Thyroid gland (tissue), 4 donors: Measurements from ENCODE around the gene TMED4. TPM values are rescaled to one million over a fixed set of nuclear protein-coding genes. Genes with fewer than 3 reads are reported as not detected.

Source experiments
- DNase-seq, 2 donors: peaks; one replicate each; pipeline ENCODE4 v3.0.0-alpha.2; 2019
- H3K27ac ChIP-seq, 3 donors: fragments of 200-600 bp; sonication (generic); 1 replicate in 2 of 3; 2 replicates in 1 of 3; pipeline ENCODE4 v1.5.1; 2016 to 2019; ENCODE audit warnings: mild to moderate bottlenecking in 1 of 3, moderate library complexity in 1 of 3
- H3K27me3 ChIP-seq: fragments of 200-600 bp; sonication (generic); one replicate; pipeline ENCODE4 v1.5.1; 2019
- H3K36me3 ChIP-seq, 2 donors: fragments of 200-600 bp; sonication (generic); one replicate each; pipeline ENCODE4 v1.5.1; 2016 to 2019
- H3K4me1 ChIP-seq, 2 donors: fragments of 200-600 bp; sonication (generic); one replicate each; pipeline ENCODE4 v1.5.1; 2017 to 2019
- H3K4me3 ChIP-seq, 3 donors: fragments of 200-600 bp; sonication (generic); replicated peaks in 1 of 3; 1 replicate in 2 of 3; 2 replicates in 1 of 3; pipeline ENCODE4 v1.5.1; 2016; ENCODE audit warnings: mild to moderate bottlenecking in 1 of 3
- H3K9me3 ChIP-seq: fragments of 200-600 bp; sonication (generic); one replicate; pipeline ENCODE4 v1.5.1; 2017
- POLR2A ChIP-seq, 2 donors: fragments of 450-650 bp; IDR thresholded peaks; one replicate each; pipeline ENCODE4 v1.6.1; 2017; ENCODE audit warnings: antibody characterized with exemption in 2 of 2, mild to moderate bottlenecking in 2 of 2, moderate library complexity in 1 of 2
- WGBS, 2 donors: methylation state at CpG; one replicate each; pipeline ENCODE4 v1.1.5; 2017; 5-methylcytosine and 5-hydroxymethylcytosine counted together
- intact Hi-C: fragments of 100-400 bp; cut with DNase I; formaldehyde crosslinking; loops from one replicate; pipeline ENCODE4 v1.15.1; 2023
- total RNA-seq, 4 donors: library from RNA; depleted of rRNA; stranded (reverse); fragments of >200 nt; gene quantifications; one replicate each; pipeline ENCODE4 v1.2.3, GENCODE V29; 2016
- TF ChIP-seq, protein P1 (sequence below), 6 experiments: fragments of 200-600 bp in 3 of 6; fragments of 450-650 bp in 3 of 6; sonication (generic) in 3 of 6; IDR thresholded peaks; one replicate each; pipeline ENCODE4 v1.5.1; 2016 to 2019; ENCODE audit warnings: antibody characterized with exemption in 6 of 6, mild to moderate bottlenecking in 2 of 6, inconsistent platforms in 1 of 6, moderate library complexity in 1 of 6

The TMED4 gene
- total RNA-seq, result 100 to 1,000 TPM; 240 to 522 (median 435) TPM

DNA sequence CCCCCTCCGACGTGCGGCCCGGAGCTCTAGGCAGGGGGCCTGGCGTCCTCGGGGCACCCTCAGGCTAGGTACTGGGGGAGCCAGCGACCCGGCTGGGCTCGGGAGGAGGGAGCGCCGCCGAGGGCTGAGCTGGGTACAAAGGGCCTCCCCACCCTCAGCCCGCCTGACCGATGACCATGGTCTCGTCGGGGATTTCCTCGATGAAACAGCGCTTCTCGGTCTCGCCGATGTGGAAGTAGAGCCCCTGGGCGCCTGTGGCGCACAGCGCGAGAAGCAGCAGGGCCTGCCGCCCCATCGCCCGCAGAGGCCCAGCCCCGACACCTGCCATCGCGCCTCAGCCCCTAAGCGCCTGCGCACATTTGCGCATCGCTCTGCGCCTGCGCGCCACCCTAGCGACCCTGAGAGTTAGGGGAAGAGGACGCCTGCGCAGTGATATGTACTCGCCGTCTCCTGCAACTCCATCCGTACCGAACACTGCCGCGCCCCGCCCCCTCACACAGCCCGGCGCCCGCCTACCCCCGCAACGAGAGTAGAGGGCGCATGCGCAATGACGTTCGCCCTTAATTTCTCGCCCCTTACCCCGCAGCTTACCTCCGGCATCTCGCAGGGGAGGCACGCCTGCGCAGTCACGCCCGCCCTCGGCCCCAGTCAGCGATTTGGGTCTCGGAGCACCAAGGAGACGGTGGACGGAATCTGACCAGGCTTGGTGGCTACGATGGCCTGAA, at the start of gene TMED4:
Gene TMED4, minus strand, starts transcription at position 353 of the 725 bp plus-strand sequence. Its CDS starts 25 bp downstream, at position 328.
- 1% methylated on average over 12 to 22 of the region's 71 CpGs for WGBS, 2 donors
- Histone ChIP-seq H3K4me3 (peak within 1 kb of the TSS; percentile 67 to 97 (median 82)), H3K4me1 (peaks cover 8 to 34% of the 10 kb centered on the region in 2 donors), H3K27ac (peak within 1 kb of the TSS; percentile 94 to 98 (median 98)), H3K27me3 (no peaks in the 10 kb centered on the region), H3K36me3 (peaks cover 16 to 21% of the 10 kb centered on the region in 2 donors), H3K9me3 (no peaks in the 10 kb centered on the region)
- DNase-seq, result peak; percentile 100
- TF ChIP-seq, protein P1, sequence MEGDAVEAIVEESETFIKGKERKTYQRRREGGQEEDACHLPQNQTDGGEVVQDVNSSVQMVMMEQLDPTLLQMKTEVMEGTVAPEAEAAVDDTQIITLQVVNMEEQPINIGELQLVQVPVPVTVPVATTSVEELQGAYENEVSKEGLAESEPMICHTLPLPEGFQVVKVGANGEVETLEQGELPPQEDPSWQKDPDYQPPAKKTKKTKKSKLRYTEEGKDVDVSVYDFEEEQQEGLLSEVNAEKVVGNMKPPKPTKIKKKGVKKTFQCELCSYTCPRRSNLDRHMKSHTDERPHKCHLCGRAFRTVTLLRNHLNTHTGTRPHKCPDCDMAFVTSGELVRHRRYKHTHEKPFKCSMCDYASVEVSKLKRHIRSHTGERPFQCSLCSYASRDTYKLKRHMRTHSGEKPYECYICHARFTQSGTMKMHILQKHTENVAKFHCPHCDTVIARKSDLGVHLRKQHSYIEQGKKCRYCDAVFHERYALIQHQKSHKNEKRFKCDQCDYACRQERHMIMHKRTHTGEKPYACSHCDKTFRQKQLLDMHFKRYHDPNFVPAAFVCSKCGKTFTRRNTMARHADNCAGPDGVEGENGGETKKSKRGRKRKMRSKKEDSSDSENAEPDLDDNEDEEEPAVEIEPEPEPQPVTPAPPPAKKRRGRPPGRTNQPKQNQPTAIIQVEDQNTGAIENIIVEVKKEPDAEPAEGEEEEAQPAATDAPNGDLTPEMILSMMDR (IDR thresholded peaks at IDR 0.05), result no peak
- peak; percentile 71 to 96 for TF ChIP-seq POLR2A (IDR thresholded peaks at IDR 0.05)
- intact Hi-C loops, result no loop called here

- 67 to 70% methylated on average over 6 of the region's 6 CpGs for WGBS, 2 donors
Observed at GRCh38 chr7:44631458-44632115, 49.6 kb upstream of the TMED4 start.

GRCh38 chr7:44630792-44631457, 48.9 kb upstream of the TMED4 start:
- 81 to 85% methylated on average over 8 to 11 of the region's 11 CpGs for WGBS, 2 donors
- H3K4me3 ChIP-seq, result no peak overlapping the region
- peaks cover 0 to 7% of the 10 kb centered on the region in 2 donors for H3K36me3 ChIP-seq
- peaks cover 37 to 44% of the 10 kb centered on the region in 2 donors for H3K4me1 ChIP-seq
- no peaks in the 10 kb centered on the region for H3K9me3 ChIP-seq
- DNase-seq, result no peak
- intact Hi-C loops, result no loop called here
- H3K27ac ChIP-seq, result peak overlapping the region; percentile 19 to 90 (median 27)
- no peaks in the 10 kb centered on the region for H3K27me3 ChIP-seq
- TF ChIP-seq, protein P1 (IDR thresholded peaks at IDR 0.05), result no peak
- no peak for TF ChIP-seq POLR2A (IDR thresholded peaks at IDR 0.05)

More at GRCh38 chr7:44631458-44632115, 49.6 kb upstream of the TMED4 start:
- no peaks in the 10 kb centered on the region for H3K9me3 ChIP-seq
- H3K27ac ChIP-seq, result peak overlapping the region; percentile 27 to 90 (median 89)
- no peak for TF ChIP-seq POLR2A (IDR thresholded peaks at IDR 0.05)
- no peaks in the 10 kb centered on the region for H3K27me3 ChIP-seq
- peaks cover 43 to 50% of the 10 kb centered on the region in 2 donors for H3K4me1 ChIP-seq
- intact Hi-C loops, result no loop called here
- no peak overlapping the region for H3K4me3 ChIP-seq
- DNase-seq, result no peak
- H3K36me3 ChIP-seq, result peaks cover 0 to 4% of the 10 kb centered on the region in 2 donors

DNA sequence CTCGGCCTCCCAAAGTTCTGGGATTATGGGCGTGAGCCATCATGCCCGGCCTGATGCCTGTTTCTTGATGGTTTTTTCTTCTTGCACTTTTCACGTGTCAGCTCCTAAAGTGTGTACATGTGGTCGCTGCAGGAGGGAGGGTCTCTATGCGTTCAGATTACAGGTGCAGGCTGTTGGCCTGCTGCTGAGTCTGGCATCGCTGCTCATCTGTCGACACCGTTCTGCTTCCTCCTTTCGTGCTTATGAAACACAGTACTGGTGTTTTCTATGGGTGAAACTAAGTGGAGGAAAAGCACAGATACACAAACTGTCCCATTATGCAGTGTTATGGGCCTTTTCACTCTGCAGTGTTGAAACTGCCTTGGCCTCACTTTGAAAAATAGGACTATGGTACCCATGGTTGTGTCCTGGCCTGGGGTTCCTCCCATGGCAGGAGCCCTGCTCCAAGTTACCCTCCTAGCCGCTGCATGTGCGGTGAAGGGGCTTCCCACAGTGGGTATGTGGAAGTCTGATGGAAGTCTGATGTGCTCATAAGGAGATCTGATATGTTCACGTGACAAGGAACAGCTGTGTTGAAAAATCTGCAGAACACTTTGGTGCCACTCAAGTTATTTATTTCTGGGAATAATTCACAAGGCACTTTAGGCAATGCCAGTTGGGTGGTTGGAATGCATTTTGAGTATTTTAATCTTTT, 47.9 kb upstream of the TMED4 start:
- no peak overlapping the region for H3K4me3 ChIP-seq
- 84 to 97% methylated on average over 13 of the region's 13 CpGs for whole genome bisulfite sequencing, 2 donors
- TF ChIP-seq, protein P1 (IDR thresholded peaks at IDR 0.05), result no peak
- TF ChIP-seq POLR2A (IDR thresholded peaks at IDR 0.05), result no peak
- no peaks in the 10 kb centered on the region for H3K9me3 ChIP-seq
- peak overlapping the region in 1 of 3 donors; percentile 19 for H3K27ac ChIP-seq
- peaks cover 7% of the 10 kb centered on the region in 2 donors for H3K36me3 ChIP-seq
- intact Hi-C loops, result no loop called here
- no peaks in the 10 kb centered on the region for H3K27me3 ChIP-seq
- peaks cover 37 to 40% of the 10 kb centered on the region in 2 donors for H3K4me1 ChIP-seq
- no peak for DNase-seq

GRCh38 chr7:44626620-44627019, 44.6 kb upstream of the TMED4 start:
- Histone ChIP-seq H3K4me1 (peaks cover 33 to 36% of the 10 kb centered on the region in 2 donors), H3K4me3 (no peak overlapping the region), H3K27me3 (no peaks in the 10 kb centered on the region), H3K27ac (no peak overlapping the region), H3K36me3 (peaks cover 7 to 10% of the 10 kb centered on the region in 2 donors), H3K9me3 (no peaks in the 10 kb centered on the region)
- DNase-seq, result no peak
- TF ChIP-seq POLR2A (IDR thresholded peaks at IDR 0.05), result no peak
- TF ChIP-seq, protein P1 (IDR thresholded peaks at IDR 0.05), result no peak
- intact Hi-C loops, result no loop called here
- 74 to 78% methylated on average over 4 of the region's 4 CpGs for WGBS, 2 donors
